ENCODE measurements around the gene MORN3.
"Not testable (repeated sequence)": the region's sequence is repeated elsewhere in the genome, so short reads cannot be mapped to it uniquely, and the experiment has no call there.

The MORN3 gene

DNA sequence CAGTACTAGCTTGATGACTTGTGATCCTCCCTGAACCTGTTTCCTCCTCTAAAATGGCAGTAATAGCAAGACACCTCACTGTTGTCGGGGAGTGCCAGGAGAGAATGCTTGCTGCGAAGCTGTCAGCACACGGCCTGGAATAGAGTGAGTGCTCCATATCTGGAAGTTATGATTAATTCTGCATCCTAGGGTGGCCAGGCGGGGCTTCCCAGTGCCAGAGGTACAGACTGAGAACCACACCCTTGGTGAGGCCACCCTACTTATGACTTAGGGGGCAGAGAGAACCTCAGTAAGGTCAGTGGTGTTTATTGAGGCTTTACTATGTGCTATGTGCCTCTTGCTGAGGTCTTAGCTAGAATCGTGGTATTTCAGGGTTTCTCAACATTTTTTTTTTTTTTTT, 20.1 kb downstream of the MORN3 start:
- no peak overlapping the region for H3K4me3 ChIP-seq (ENCODE audit: low read depth, low read length)
- TF ChIP-seq, protein P1, sequence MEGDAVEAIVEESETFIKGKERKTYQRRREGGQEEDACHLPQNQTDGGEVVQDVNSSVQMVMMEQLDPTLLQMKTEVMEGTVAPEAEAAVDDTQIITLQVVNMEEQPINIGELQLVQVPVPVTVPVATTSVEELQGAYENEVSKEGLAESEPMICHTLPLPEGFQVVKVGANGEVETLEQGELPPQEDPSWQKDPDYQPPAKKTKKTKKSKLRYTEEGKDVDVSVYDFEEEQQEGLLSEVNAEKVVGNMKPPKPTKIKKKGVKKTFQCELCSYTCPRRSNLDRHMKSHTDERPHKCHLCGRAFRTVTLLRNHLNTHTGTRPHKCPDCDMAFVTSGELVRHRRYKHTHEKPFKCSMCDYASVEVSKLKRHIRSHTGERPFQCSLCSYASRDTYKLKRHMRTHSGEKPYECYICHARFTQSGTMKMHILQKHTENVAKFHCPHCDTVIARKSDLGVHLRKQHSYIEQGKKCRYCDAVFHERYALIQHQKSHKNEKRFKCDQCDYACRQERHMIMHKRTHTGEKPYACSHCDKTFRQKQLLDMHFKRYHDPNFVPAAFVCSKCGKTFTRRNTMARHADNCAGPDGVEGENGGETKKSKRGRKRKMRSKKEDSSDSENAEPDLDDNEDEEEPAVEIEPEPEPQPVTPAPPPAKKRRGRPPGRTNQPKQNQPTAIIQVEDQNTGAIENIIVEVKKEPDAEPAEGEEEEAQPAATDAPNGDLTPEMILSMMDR (IDR thresholded peaks at IDR 0.05; ENCODE audit: control insufficient read depth, extremely low read depth, insufficient read depth) = no peak
- DNase-seq (ENCODE audit: low read depth) = no peak

DNA sequence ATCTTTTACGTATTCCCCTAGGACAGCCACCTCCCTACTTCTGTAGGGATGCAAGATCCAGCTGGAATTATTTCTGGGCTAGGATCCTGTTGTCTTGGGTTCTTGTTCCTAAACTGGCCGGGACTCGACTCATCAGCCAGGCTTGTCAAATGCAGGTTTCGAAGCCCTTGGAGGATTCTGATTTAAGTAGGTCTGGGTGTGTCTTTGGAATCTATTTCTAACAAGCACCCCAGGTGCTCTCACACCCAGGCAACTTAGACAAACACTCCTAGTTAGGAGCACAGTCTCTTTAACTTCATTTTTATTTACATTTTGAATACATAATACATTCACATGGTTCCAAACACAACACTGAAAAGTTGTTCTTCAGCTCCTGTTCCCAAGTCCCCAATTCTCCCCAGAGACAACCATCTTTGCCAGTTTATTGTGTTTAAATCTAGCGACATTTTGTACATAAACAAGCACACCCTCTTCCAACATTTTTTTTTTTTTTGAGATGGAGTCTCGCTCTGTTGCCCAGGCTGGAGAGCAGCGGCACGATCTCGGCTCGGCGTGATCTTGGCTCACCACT, 20.9 kb downstream of the MORN3 start:
- peak; percentile 90 for DNase-seq (ENCODE audit: low read depth)
- TF ChIP-seq, protein P1 (IDR thresholded peaks at IDR 0.05; ENCODE audit: control insufficient read depth, extremely low read depth, insufficient read depth) = no peak
- no peak overlapping the region for H3K4me3 ChIP-seq (ENCODE audit: low read depth, low read length)

DNA sequence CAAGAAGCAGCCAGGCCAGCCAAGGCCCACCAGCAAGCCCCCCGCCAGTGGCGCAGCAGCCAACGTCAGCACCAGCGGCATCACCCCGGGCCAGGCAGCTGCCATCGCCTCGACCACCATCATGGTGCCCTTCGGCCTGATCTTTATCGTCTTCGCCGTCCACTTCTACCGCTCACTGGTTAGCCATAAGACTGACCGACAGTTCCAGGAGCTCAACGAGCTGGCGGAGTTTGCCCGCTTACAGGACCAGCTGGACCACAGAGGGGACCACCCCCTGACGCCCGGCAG, 28.2 kb downstream of the MORN3 start:
- TF ChIP-seq, protein P1 (IDR thresholded peaks at IDR 0.05; ENCODE audit: control insufficient read depth, extremely low read depth, insufficient read depth) = no peak
- no peak overlapping the region for H3K4me3 ChIP-seq (ENCODE audit: low read depth, low read length)
- no peak for DNase-seq (ENCODE audit: low read depth)

DNA sequence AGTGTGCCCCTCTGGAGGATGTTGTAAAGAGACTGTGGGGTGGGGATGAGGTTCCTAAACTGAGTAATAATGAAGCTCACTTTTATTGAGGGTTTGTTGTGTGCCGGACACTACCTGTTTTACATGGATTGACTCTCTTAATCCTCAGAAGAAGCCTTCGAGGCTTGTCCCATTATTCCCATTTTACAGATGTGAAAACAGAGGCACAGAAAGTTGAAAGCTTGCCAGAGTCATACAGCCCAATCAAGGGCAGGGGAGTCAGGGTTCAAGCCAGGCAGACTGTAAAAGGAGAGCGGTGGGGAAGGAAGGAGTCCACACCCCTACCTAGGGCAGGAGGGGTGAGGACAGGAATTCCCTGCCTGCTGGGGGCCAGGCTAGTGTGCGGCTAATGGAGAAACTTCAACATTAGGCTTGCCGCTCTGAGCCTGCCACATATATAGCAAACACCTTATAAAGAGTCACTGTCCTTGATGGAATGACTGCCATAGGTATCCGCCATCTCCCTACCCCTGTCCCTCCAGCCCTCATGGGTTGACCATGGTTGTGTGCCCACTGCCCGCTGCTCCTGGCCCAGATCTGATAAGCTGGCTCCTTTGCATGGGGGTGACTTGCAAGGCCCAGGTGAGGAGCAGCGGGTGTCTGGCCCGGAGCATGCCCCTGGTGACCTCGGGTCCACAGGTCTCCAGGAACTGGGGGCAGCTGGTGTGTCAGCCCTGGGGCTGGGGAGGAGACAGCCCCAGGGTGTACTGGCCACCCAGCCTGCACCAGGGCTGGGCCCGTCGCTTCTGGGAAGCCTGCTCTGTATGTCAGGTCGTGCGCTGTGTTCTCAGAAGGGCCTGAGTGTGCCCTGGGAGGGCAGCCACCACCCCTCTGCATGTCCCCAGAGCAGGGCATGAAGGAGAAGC, 30.9 kb downstream of the MORN3 start:
- no peak overlapping the region for H3K4me3 ChIP-seq (ENCODE audit: low read depth, low read length)
- TF ChIP-seq, protein P1 (IDR thresholded peaks at IDR 0.05; ENCODE audit: control insufficient read depth, extremely low read depth, insufficient read depth) = no peak
- no peak for DNase-seq (ENCODE audit: low read depth)

DNA sequence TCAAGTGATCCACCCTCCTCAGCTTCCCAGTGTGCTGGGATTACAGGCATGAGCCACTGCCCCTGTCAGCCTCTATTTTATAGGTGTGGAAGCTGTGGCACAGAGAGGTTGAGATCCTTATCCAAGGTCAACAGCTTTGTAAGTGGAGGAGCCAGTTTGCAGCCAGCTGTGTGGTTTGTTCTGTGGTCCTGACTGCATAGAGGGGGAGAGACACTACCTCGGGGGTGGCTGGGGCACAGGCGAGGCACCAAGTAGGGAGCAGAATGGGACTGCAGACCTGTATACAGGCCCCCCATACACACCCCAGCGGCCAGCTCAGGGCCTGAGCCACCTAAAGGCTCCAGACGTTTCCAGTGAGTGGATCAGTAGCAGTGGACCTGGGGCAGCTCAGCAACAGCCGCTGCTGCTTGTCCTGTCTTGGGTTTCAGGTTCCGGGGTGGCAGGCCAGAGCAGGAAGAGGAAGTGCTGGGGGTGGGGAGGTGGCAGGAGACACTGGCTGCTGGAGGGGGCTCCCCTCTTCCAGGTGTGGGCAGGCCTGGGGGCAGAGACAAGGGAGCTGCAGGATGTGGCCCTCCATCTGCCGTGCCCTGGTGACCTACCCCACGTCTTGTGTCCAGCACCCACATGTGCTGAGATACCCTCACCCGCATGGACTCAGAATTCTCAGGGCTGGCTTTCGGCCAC, 32.1 kb downstream of the MORN3 start:
- no peak overlapping the region for H3K4me3 ChIP-seq (ENCODE audit: low read depth, low read length)
- DNase-seq (ENCODE audit: low read depth) = no peak
- TF ChIP-seq, protein P1 (IDR thresholded peaks at IDR 0.05; ENCODE audit: control insufficient read depth, extremely low read depth, insufficient read depth) = no peak

DNA sequence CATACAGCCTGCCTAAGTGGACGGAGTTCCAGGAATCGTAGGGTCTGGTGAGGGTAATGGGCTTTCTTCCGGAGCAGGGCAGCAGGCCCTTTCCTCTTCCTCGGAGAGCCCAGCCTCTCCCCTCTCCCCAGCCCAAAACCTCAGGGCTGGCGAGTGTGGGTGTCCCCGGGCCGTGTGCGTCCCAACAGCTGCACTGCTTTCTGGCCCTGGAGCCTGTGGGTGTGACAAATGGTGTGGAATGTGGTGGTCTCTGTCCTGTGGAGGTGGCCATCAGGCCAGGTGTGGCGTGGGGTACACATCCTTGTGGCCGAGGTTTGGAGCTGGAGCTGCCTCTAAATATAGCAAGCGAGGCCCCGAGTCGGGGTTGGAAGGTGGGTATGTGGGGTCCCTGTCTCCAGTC, 34.6 kb downstream of the MORN3 start:
- no peak for DNase-seq (ENCODE audit: low read depth)
- TF ChIP-seq, protein P1 (IDR thresholded peaks at IDR 0.05; ENCODE audit: control insufficient read depth, extremely low read depth, insufficient read depth) = no peak
- no peak overlapping the region for H3K4me3 ChIP-seq (ENCODE audit: low read depth, low read length)

DNA sequence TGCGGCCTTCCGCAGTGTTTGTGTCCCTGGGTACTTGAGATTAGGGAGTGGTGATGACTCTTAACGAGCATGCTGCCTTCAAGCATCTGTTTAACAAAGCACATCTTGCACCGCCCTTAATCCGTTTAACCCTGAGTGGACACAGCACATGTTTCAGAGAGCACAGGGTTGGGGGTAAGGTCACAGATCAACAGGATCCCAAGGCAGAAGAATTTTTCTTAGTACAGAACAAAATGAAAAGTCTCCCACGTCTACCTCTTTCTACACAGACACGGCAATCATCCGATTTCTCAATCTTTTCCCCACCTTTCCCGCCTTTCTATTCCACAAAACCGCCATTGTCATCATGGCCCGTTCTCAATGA, 35.6 kb downstream of the MORN3 start:
- H3K4me3 ChIP-seq (ENCODE audit: low read depth, low read length) = not testable (repeated sequence)

More for the DNA sequence above, 35.6 kb downstream of the MORN3 start:
- not testable (repeated sequence) for DNase-seq (ENCODE audit: low read depth)

Data from LNCaP clone FGC (cell line).